Tibial nerve (tissue), 4 donors: Measurements from ENCODE around the gene BET1L. TPM values are rescaled to one million over a fixed set of nuclear protein-coding genes. Genes with fewer than 3 reads are reported as not detected.
"Not testable (repeated sequence)": the region's sequence is repeated elsewhere in the genome, so short reads cannot be mapped to it uniquely, and the experiment has no call there.

Experiments used
- DNase-seq, 2 donors: peaks; one replicate each; pipeline ENCODE4 v3.0.0-alpha.2; 2019; ENCODE audit warnings: low spot score in 2 of 2
- H3K27ac ChIP-seq, 4 donors: fragments of 200-600 bp; sonication (generic) in 3 of 4; one replicate each; pipeline ENCODE4 v1.5.1; 2017 to 2019; ENCODE audit warnings: mild to moderate bottlenecking in 1 of 4
- H3K27me3 ChIP-seq, 2 donors: fragments of 200-600 bp; sonication (generic) in 1 of 2; one replicate each; pipeline versions ENCODE4 v1.5.1 to v1.6.0; 2017 to 2019
- H3K36me3 ChIP-seq, 3 donors: fragments of 200-600 bp; sonication (generic); one replicate each; pipeline ENCODE4 v1.5.1; 2018 to 2019
- H3K4me1 ChIP-seq, 4 donors: fragments of 200-600 bp; sonication (generic) in 3 of 4; one replicate each; pipeline ENCODE4 v1.5.1; 2017 to 2019
- H3K4me3 ChIP-seq, 4 donors: fragments of 200-600 bp; sonication (generic) in 3 of 4; one replicate each; pipeline ENCODE4 v1.5.1; 2017 to 2019; ENCODE audit warnings: mild to moderate bottlenecking in 1 of 4, moderate library complexity in 1 of 4
- H3K9me3 ChIP-seq, 4 donors: fragments of 200-600 bp; sonication (generic) in 3 of 4; one replicate each; pipeline ENCODE4 v1.5.1; 2017 to 2019
- EP300 ChIP-seq, 2 donors: sonication (generic); formaldehyde crosslinking; IDR thresholded peaks; one replicate each; pipeline ENCODE4 v1.6.1; 2017; ENCODE audit warnings: antibody characterized with exemption in 2 of 2, mild to moderate bottlenecking in 1 of 2
- WGBS, 2 donors: methylation state at CpG; one replicate each; pipeline ENCODE4 v1.1.5; 2018; 5-methylcytosine and 5-hydroxymethylcytosine counted together
- total RNA-seq, 4 donors: library from RNA; depleted of rRNA; stranded (reverse); fragments of >200 nt; gene quantifications; one replicate each; pipeline ENCODE4 v1.1.0, GENCODE V29; 2016
- TF ChIP-seq, protein P1 (sequence below), 5 experiments: fragments of 200-600 bp in 3 of 5; fragments of 450-650 bp in 2 of 5; sonication (generic) in 3 of 5; IDR thresholded peaks; one replicate each; pipeline ENCODE4 v1.5.1; 2016 to 2019; ENCODE audit warnings: antibody characterized with exemption in 5 of 5, mild to moderate bottlenecking in 3 of 5, moderate library complexity in 2 of 5

Gene BET1L
- total RNA-seq, 4 donors from 2014 or later: 30.9 to 43.9 (median 38.7) TPM

GRCh38 chr11:196786-197731 is 10.1 kb downstream of the BET1L start:
- Histone ChIP-seq H3K4me1 (peaks cover 0 to 4% (median 0%) of the 10 kb centered on the region in 4 donors), H3K4me3 (no peak overlapping the region), H3K27me3 (no peaks in the 10 kb centered on the region), H3K36me3 (peaks cover 0 to 24% (median 3%) of the 10 kb centered on the region in 3 donors), H3K9me3 (no peaks in the 10 kb centered on the region), H3K27ac (no peak overlapping the region)
- TF ChIP-seq, protein P1, sequence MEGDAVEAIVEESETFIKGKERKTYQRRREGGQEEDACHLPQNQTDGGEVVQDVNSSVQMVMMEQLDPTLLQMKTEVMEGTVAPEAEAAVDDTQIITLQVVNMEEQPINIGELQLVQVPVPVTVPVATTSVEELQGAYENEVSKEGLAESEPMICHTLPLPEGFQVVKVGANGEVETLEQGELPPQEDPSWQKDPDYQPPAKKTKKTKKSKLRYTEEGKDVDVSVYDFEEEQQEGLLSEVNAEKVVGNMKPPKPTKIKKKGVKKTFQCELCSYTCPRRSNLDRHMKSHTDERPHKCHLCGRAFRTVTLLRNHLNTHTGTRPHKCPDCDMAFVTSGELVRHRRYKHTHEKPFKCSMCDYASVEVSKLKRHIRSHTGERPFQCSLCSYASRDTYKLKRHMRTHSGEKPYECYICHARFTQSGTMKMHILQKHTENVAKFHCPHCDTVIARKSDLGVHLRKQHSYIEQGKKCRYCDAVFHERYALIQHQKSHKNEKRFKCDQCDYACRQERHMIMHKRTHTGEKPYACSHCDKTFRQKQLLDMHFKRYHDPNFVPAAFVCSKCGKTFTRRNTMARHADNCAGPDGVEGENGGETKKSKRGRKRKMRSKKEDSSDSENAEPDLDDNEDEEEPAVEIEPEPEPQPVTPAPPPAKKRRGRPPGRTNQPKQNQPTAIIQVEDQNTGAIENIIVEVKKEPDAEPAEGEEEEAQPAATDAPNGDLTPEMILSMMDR (IDR thresholded peaks at IDR 0.05): no peak
- no peak for TF ChIP-seq EP300 (IDR thresholded peaks at IDR 0.05)
- DNase-seq: no peak
- 63 to 76% methylated on average over 10 to 23 of the region's 23 CpGs for WGBS, 2 donors

GRCh38 chr11:193481-193880 is 13.7 kb downstream of the BET1L start:
- not testable (repeated sequence) for H3K27ac ChIP-seq, DNase-seq
- 73 to 76% methylated on average over 5 of the region's 5 CpGs for WGBS, 2 donors

DNA sequence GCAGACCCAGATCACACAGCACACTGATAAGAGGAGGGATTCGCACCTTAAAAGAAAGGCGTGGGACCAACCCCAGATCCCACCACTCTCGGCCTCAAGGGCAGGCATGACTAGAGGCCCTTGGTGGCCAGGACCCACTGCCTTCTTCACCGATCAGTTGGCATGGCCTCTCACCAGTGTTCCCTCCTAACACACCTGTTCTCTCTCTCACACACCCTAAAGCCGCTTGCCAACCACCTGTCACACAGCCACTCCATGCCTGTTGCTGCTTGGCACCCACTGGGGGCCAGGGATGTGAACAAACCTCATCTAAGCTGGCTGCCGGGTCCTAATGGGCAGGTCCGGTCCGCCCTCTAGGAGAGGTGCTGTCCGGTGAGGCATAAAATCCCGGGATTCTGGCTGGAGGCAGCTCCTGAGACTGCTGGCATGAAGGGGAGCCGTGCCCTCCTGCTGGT is 14.5 kb downstream of the BET1L start, which contains the start of gene SCGB1C1:
Gene SCGB1C1 (plus strand): TSS at position 405 of the 455 bp plus-strand sequence. CDS start 22 bp downstream, at position 427.
- H3K27ac ChIP-seq, H3K27me3 ChIP-seq, H3K4me1 ChIP-seq, H3K4me3 ChIP-seq, H3K36me3 ChIP-seq, H3K9me3 ChIP-seq, DNase-seq: not testable (repeated sequence)
- WGBS, 2 donors: 89% methylated on average over 3 of the region's 11 CpGs; no CpG with 5 or more reads in 1 of the 2 donors

More at GRCh38 chr11:193481-193880, 13.7 kb downstream of the BET1L start:
- not testable (repeated sequence) for H3K4me1 ChIP-seq, H3K36me3 ChIP-seq, H3K9me3 ChIP-seq, H3K27me3 ChIP-seq, H3K4me3 ChIP-seq

GRCh38 chr11:191490-192478 is 15.4 kb downstream of the BET1L start:
- TF ChIP-seq, protein P1 (IDR thresholded peaks at IDR 0.05): peak in 3 of 5 experiments; percentile 40 to 46 (median 45)
- DNase-seq: peak in 1 of 2 donors; percentile 14
- H3K27ac ChIP-seq: not testable (repeated sequence)

GRCh38 chr11:190546-190945 is 16.7 kb downstream of the BET1L start:
- H3K4me3 ChIP-seq, H3K27me3 ChIP-seq, H3K27ac ChIP-seq, H3K36me3 ChIP-seq, H3K4me1 ChIP-seq, H3K9me3 ChIP-seq: not testable (repeated sequence)
- DNase-seq: peak in 1 of 2 donors; percentile 11
- 78 to 82% methylated on average over 5 of the region's 5 CpGs for WGBS, 2 donors

More at GRCh38 chr11:191490-192478, 15.4 kb downstream of the BET1L start:
- H3K27me3 ChIP-seq, H3K9me3 ChIP-seq, H3K4me1 ChIP-seq, H3K4me3 ChIP-seq, H3K36me3 ChIP-seq: not testable (repeated sequence)
- 33 to 55% methylated on average over 2 to 3 of the region's 8 CpGs for WGBS, 2 donors

DNA sequence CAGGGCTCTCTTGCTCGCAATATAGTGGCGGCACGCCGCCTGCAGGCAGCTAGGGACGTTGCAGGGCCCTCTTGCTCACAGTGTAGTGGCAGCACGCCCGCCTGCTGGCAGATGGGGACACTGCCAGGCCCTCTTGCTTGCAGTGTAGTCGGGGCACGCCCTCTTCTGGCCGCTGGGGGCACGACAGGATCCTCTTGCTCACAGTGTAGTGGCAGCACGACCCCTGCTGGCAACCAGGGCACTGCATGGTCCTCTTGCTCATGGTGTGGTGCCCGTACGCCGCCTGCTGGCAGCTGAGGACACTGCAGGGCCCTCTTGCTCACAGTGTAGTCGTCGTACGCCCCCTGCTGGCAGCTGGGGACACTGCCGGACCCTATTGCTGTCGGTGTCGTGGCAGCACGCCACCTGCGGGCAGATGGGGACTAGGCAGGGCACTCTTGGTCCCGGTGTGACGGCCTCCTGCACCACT is 17.3 kb downstream of the BET1L start:
- H3K4me1 ChIP-seq, H3K9me3 ChIP-seq, H3K4me3 ChIP-seq, H3K27me3 ChIP-seq, DNase-seq, H3K36me3 ChIP-seq, H3K27ac ChIP-seq: not testable (repeated sequence)
- 80% methylated on average over 3 of the region's 25 CpGs; no CpG with 5 or more reads in 1 of the 2 donors for WGBS, 2 donors

- 79 to 82% methylated on average over 42 to 51 of the region's 55 CpGs for WGBS, 2 donors
- not testable (repeated sequence) for DNase-seq, H3K4me1 ChIP-seq
Measured at GRCh38 chr11:189200-189783, 17.9 kb downstream of the BET1L start.

More at GRCh38 chr11:189200-189783, 17.9 kb downstream of the BET1L start:
- H3K4me3 ChIP-seq, H3K27me3 ChIP-seq, H3K36me3 ChIP-seq, H3K27ac ChIP-seq, H3K9me3 ChIP-seq: not testable (repeated sequence)
